GM12874 (cell line): ENCODE results near the gene PTPRD.

ENCODE experiments used
- TF ChIP-seq, protein P1 (sequence below): IDR thresholded peaks from 2 replicates; pipeline ENCODE4 v1.5.1; 2011; ENCODE audit warnings: low read depth, mild to moderate bottlenecking, control low read depth, low read length, moderate library complexity; ENCODE audit not compliant: insufficient read depth

PTPRD gene

DNA sequence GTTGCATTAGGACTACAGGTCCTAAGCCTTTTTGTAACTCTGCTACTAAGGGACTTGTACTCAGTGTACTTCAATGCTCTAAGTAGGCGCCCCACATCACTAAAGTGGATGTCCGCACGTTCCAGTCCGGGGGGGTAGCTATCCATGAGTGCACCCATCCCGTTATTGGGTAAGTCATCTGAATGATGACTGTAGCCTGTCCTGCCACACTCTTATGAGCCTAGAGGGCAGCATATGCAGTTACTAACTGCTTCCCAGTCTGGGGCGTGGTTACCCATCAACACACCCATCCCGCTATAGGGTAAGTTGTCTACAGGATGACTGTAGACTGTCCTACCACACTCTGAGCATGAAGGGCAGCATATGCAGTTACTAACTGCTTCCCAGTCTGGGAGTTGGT, 1053.9 kb downstream of the PTPRD start:
- TF ChIP-seq, protein P1, sequence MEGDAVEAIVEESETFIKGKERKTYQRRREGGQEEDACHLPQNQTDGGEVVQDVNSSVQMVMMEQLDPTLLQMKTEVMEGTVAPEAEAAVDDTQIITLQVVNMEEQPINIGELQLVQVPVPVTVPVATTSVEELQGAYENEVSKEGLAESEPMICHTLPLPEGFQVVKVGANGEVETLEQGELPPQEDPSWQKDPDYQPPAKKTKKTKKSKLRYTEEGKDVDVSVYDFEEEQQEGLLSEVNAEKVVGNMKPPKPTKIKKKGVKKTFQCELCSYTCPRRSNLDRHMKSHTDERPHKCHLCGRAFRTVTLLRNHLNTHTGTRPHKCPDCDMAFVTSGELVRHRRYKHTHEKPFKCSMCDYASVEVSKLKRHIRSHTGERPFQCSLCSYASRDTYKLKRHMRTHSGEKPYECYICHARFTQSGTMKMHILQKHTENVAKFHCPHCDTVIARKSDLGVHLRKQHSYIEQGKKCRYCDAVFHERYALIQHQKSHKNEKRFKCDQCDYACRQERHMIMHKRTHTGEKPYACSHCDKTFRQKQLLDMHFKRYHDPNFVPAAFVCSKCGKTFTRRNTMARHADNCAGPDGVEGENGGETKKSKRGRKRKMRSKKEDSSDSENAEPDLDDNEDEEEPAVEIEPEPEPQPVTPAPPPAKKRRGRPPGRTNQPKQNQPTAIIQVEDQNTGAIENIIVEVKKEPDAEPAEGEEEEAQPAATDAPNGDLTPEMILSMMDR, result no peak

GRCh38 chr9:9557804-9558334, 1054.9 kb downstream of the PTPRD start:
- TF ChIP-seq, protein P1, result no peak

DNA sequence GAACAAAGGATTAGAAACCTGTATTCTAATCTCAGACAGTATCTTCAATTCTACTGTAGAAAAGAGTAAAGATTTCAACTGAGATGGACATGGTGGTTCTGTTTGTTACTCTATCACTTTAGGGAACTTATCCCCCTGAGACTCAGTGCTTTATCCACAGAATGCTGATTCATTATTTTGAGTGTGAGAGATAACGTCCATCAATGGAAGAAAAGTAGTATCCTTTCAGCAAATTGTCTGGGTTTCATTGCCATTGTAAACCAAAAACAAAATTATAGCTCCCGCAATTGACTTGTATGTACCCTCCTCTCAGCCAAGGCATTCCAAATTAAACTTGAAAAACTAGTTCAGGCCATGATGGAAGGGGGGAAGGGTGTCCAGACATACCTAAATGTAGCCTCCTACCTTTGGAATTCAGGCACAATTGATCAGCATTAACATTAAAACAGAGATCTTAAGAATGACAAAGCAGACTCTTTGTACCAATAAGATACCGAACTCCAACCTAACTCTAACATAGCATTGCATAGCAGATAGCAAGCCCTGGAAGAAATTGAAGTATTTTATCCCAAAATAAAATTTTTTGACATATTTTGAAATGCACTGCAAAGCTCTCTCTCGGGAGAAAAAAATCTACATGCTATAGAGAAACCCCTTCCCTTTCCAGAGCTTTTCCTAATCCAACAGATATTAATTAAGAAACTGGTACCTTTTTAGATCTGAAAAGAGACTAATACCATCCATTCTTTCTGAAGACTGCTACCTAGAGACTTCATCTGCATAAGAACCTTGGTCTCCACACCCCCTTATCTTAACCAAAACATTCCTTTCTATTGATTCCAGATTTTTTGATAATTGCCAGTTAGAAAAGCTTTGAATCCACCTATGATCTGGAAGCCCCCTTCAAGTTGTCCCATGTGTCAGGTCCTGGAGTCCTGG, 1055.7 kb downstream of the PTPRD start:
- TF ChIP-seq, protein P1, result no peak

- TF ChIP-seq, protein P1, result no peak
These were observed 1060.1 kb downstream of the PTPRD start for GRCh38 chr9:9552665-9553064.

DNA sequence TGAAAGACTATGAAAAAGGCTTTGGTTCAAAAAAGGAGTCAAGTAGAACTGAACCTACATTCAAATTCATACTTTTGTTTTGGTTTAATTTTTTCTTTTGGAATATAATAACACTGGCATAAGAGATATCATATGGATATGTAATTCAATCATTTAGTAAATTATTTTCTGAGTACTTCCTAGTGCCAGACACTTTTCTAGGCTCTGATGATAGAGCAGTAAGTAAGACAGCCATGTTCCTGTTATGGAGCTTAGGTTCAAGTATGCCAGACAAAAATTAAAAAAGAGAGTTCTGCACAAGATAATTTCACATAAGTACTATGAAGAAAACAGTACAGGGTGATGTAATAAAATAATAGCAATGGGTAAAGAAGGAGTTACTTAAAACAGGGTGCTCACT, 1074.0 kb downstream of the PTPRD start:
- TF ChIP-seq, protein P1, result no peak

- TF ChIP-seq, protein P1, result no peak
These were observed 1074.4 kb downstream of the PTPRD start for GRCh38 chr9:9538356-9538755.

DNA sequence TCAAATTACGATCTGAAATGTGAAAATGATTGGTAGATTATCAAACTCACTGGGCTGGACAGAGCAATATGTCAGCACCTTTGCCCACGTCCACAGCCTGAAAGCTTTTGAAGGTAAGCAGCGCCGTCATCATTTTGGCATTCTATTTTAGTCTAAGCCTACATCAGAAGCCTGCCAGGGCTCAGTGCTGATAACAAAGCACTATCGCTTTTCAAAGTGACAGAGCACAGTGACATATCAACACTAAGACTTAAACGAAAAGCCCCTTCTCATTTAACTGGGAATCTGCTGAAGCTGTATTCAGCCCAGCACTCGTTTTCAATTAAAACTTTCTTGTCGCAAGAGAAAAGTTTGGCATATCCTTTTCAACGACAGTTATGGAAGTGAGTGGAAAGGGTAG, 1076.3 kb downstream of the PTPRD start:
- TF ChIP-seq, protein P1, result no peak
